GM23338 (cell line): ENCODE measurements around the gene CDH15. TPM values are rescaled to one million over a fixed set of nuclear protein-coding genes. Genes with fewer than 3 reads are reported as not detected.

Experiments
- ATAC-seq: fragments of 200-7000 bp; cut with Tn5 transposase; 3 replicates; pipeline ENCODE4 v1.9.1; 2020
- DNase-seq: peaks from one replicate; pipeline ENCODE4 v3.0.0-alpha.2; 2015; ENCODE audit warnings: low spot score
- H2AFZ ChIP-seq: fragments of 200-600 bp; sonication (generic); 2 replicates; pipeline ENCODE4 v1.8.0; 2016; ENCODE audit warnings: antibody characterized with exemption, mild to moderate bottlenecking, moderate library complexity
- H3F3A ChIP-seq: fragments of 200-600 bp; sonication (generic); replicated peaks from 2 replicates; pipeline ENCODE4 v1.8.0; 2017; ENCODE audit warnings: antibody characterized with exemption, mixed run types, low read depth
- H3K27ac ChIP-seq: fragments of 200-600 bp; sonication (generic); 2 replicates; pipeline ENCODE4 v1.6.1; 2016; ENCODE audit warnings: low read depth
- H3K27me3 ChIP-seq: fragments of 200-600 bp; sonication (generic); 2 replicates; pipeline ENCODE4 v1.8.0; 2016; ENCODE audit warnings: mild to moderate bottlenecking, mixed run types, moderate library complexity; ENCODE audit not compliant: insufficient read depth
- H3K36me3 ChIP-seq: fragments of 200-600 bp; sonication (generic); 2 replicates; pipeline ENCODE4 v1.8.0; 2016; ENCODE audit warnings: mild to moderate bottlenecking; ENCODE audit not compliant: insufficient read depth
- H3K4me1 ChIP-seq: fragments of 200-600 bp; sonication (generic); 2 replicates; pipeline ENCODE4 v1.8.0; 2016; ENCODE audit warnings: mild to moderate bottlenecking, moderate library complexity; ENCODE audit not compliant: insufficient read depth
- H3K4me2 ChIP-seq: fragments of 200-600 bp; sonication (generic); 2 replicates; pipeline ENCODE4 v1.7.1; 2017; ENCODE audit warnings: mixed run types
- H3K4me3 ChIP-seq: fragments of 200-600 bp; sonication (generic); 2 replicates; pipeline ENCODE4 v1.6.1; 2016; ENCODE audit warnings: mixed run types
- H3K79me2 ChIP-seq: fragments of 200-600 bp; sonication (generic); replicated peaks from 2 replicates; pipeline ENCODE4 v1.8.0; 2017; ENCODE audit warnings: mild to moderate bottlenecking; ENCODE audit not compliant: insufficient read depth
- H3K9me2 ChIP-seq: fragments of 200-600 bp; sonication (generic); 2 replicates; pipeline ENCODE4 v1.8.0; 2017; ENCODE audit not compliant: insufficient read depth
- H4K20me1 ChIP-seq: fragments of 200-600 bp; sonication (generic); replicated peaks from 2 replicates; pipeline ENCODE4 v1.8.0; 2017; ENCODE audit warnings: mild to moderate bottlenecking; ENCODE audit not compliant: insufficient read depth
- H3K27ac Mint-ChIP-seq: 2 replicates; pipeline ENCODE4 v1.8.0; 2020; ENCODE audit warnings: inconsistent platforms, mild to moderate bottlenecking, moderate library complexity, mixed read lengths
- H3K27me3 Mint-ChIP-seq: 3 replicates; pipeline ENCODE4 v1.8.0; 2022; ENCODE audit warnings: low read depth, mild to moderate bottlenecking, moderate library complexity, mixed read lengths, inconsistent platforms; ENCODE audit not compliant: insufficient read depth, poor library complexity
- H3K36me3 Mint-ChIP-seq: 3 replicates; pipeline ENCODE4 v1.8.0; 2021; ENCODE audit warnings: low read depth, mild to moderate bottlenecking, inconsistent platforms, moderate library complexity, mixed read lengths
- H3K4me1 Mint-ChIP-seq: 3 replicates; pipeline ENCODE4 v1.8.0; 2020; ENCODE audit warnings: mild to moderate bottlenecking, inconsistent platforms, mixed read lengths
- H3K4me3 Mint-ChIP-seq: 3 replicates; pipeline ENCODE4 v1.8.0; 2021; ENCODE audit warnings: moderate library complexity, mild to moderate bottlenecking, inconsistent platforms, mixed read lengths
- H3K9me3 Mint-ChIP-seq: 3 replicates; pipeline ENCODE4 v1.8.0; 2020; ENCODE audit warnings: moderate library complexity, mild to moderate bottlenecking, inconsistent platforms, mixed read lengths
- CREB1 ChIP-seq: fragments of 250-450 bp; sonication (Bioruptor Pico); IDR thresholded peaks from 2 replicates; pipeline ENCODE4 v1.5.0; 2020; ENCODE audit warnings: low read depth, mild to moderate bottlenecking, moderate library complexity
- ETS1 ChIP-seq: IDR thresholded peaks from 2 replicates; pipeline ENCODE4 v1.6.1; 2016; ENCODE audit warnings: antibody characterized with exemption
- EZH2 ChIP-seq: fragments of 200-600 bp; sonication (generic); IDR thresholded peaks from one replicate; pipeline ENCODE4 v1.8.0; 2017; ENCODE audit warnings: antibody characterized with exemption, mild to moderate bottlenecking, low read depth; ENCODE audit not compliant: unreplicated experiment
- EZH2phosphoT487 ChIP-seq: fragments of 200-600 bp; sonication (generic); IDR thresholded peaks from one replicate; pipeline ENCODE4 v1.8.1; 2018; ENCODE audit warnings: antibody characterized with exemption; ENCODE audit not compliant: unreplicated experiment
- JUNB ChIP-seq: IDR thresholded peaks from one replicate; pipeline ENCODE4 v1.6.1; 2016; ENCODE audit warnings: antibody characterized with exemption; ENCODE audit not compliant: unreplicated experiment
- POLR2AphosphoS5 ChIP-seq: IDR thresholded peaks from 2 replicates; pipeline ENCODE4 v1.6.1; 2016; ENCODE audit warnings: antibody characterized with exemption, low read depth
- STAT1 ChIP-seq: IDR thresholded peaks from one replicate; pipeline ENCODE4 v1.6.1; 2016; ENCODE audit warnings: antibody characterized with exemption; ENCODE audit not compliant: unreplicated experiment
- ZNF114 ChIP-seq: fragments of 250-450 bp; sonication (Bioruptor Pico); IDR thresholded peaks from 2 replicates; pipeline ENCODE4 v1.5.0; 2020; ENCODE audit warnings: mild to moderate bottlenecking, moderate library complexity
- ZNF331 ChIP-seq: fragments of 250-450 bp; sonication (Bioruptor Pico); IDR thresholded peaks from 2 replicates; pipeline ENCODE4 v1.5.0; 2020; ENCODE audit warnings: low read depth, mild to moderate bottlenecking, moderate library complexity
- polyA plus RNA-seq: library from polyadenylated mRNA; unstranded; fragments of >200 nt; fragmentation: Nextera tagmentation; extraction: Ambion mirVana; gene quantifications from 2 replicates; pipeline ENCODE4 v1.2.1, GENCODE V29; 2016
- total RNA-seq: library from RNA; depleted of rRNA; stranded (reverse); fragments of >200 nt; shearing (Covaris generic); gene quantifications from 2 replicates; pipeline ENCODE4 v1.2.3, GENCODE V29; 2014
- TF ChIP-seq, protein P1 (sequence below): IDR thresholded peaks from one replicate; pipeline ENCODE4 v1.6.1; 2018; ENCODE audit warnings: antibody characterized with exemption; ENCODE audit not compliant: unreplicated experiment

Gene CDH15
- total and polyA plus RNA-seq, 2 experiments from 2014 or later: 0.61 to 1.0 TPM

DNA sequence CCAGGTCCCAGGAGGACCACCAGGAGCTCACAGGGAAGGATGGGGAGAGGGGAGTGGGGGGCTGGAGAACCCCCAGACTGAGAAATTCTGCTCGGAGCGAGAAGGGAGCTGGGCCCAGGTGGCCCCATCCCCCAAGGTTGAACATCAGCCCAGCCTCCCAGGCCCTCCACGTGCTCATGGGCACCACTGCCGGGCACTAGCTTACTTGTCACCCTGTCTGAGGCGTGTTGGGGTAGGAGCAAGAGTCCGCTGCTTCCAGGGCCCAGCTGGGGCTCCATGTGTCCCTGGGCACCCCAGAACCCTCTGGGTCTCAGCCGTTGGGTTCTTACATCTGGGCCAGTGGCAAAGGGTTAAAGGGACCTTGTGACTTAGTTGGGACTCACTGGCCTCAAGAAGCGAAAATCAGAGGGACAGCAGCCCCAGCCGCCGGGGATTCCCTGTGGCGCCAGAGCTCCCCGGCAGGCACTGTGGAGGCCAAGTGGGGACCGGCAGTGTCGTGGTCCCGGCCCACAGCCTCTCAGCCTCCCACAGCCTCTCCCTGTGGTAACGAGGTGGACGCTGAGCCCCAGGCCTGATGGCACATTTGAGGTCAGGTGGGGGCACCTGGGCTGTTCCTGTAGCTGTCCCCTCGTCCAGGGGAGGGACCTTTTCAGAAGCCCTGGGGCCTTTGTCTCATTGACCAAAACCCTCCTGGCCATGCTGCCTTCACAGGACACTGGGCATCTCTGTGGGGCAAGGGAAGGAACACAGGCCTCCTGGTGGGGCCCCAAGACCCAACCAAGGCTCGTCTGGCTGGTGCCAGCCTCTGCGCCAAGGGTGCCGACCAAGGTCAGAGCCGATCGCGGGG is 33.7 kb upstream of the CDH15 start (continued):
- TF ChIP-seq, protein P1, sequence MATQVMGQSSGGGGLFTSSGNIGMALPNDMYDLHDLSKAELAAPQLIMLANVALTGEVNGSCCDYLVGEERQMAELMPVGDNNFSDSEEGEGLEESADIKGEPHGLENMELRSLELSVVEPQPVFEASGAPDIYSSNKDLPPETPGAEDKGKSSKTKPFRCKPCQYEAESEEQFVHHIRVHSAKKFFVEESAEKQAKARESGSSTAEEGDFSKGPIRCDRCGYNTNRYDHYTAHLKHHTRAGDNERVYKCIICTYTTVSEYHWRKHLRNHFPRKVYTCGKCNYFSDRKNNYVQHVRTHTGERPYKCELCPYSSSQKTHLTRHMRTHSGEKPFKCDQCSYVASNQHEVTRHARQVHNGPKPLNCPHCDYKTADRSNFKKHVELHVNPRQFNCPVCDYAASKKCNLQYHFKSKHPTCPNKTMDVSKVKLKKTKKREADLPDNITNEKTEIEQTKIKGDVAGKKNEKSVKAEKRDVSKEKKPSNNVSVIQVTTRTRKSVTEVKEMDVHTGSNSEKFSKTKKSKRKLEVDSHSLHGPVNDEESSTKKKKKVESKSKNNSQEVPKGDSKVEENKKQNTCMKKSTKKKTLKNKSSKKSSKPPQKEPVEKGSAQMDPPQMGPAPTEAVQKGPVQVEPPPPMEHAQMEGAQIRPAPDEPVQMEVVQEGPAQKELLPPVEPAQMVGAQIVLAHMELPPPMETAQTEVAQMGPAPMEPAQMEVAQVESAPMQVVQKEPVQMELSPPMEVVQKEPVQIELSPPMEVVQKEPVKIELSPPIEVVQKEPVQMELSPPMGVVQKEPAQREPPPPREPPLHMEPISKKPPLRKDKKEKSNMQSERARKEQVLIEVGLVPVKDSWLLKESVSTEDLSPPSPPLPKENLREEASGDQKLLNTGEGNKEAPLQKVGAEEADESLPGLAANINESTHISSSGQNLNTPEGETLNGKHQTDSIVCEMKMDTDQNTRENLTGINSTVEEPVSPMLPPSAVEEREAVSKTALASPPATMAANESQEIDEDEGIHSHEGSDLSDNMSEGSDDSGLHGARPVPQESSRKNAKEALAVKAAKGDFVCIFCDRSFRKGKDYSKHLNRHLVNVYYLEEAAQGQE: no peak
- TF ChIP-seq ETS1: no peak
- no peak for TF ChIP-seq CREB1
- no peak for TF ChIP-seq POLR2AphosphoS5
- TF ChIP-seq ZNF114 (CRISPR knock-in tag): no peak
- no peak for TF ChIP-seq ZNF331 (CRISPR knock-in tag)
- TF ChIP-seq STAT1: no peak
- TF ChIP-seq EZH2: no peak
- TF ChIP-seq JUNB: no peak
- no peak for TF ChIP-seq EZH2phosphoT487

- H3K4me1 Mint-ChIP-seq: peaks cover 8% of the 10 kb centered on the region; the same call in 2 of the 3 replicates
- H3K36me3 Mint-ChIP-seq: peaks cover 17% of the 10 kb centered on the region
- H3K9me3 Mint-ChIP-seq: no peaks in the 10 kb centered on the region
- H3K27me3 Mint-ChIP-seq: peaks cover 5% of the 10 kb centered on the region
- no peak overlapping the region for H3K27ac Mint-ChIP-seq
- H3K27me3 ChIP-seq: no peaks in the 10 kb centered on the region
- H3K4me1 ChIP-seq: no peaks in the 10 kb centered on the region
- no peaks in the 10 kb centered on the region for H3F3A ChIP-seq
- DNase-seq (no peak), ATAC-seq (no peak)
- H3K79me2 ChIP-seq: no peaks in the 10 kb centered on the region
- H3K36me3 ChIP-seq: no peaks in the 10 kb centered on the region
- H4K20me1 ChIP-seq: no peaks in the 10 kb centered on the region
- H3K4me3 Mint-ChIP-seq: no peak overlapping the region
- H3K27ac ChIP-seq: no peak overlapping the region
- no peak overlapping the region for H2AFZ ChIP-seq
- H3K4me2 ChIP-seq: no peak overlapping the region
- H3K9me2 ChIP-seq: no peaks in the 10 kb centered on the region
- H3K4me3 ChIP-seq: no peak overlapping the region
- no peak for TF ChIP-seq ZNF114 (CRISPR knock-in tag)
- TF ChIP-seq EZH2: no peak
- no peak for TF ChIP-seq POLR2AphosphoS5
- TF ChIP-seq, protein P1: no peak
- TF ChIP-seq JUNB: no peak
- no peak for TF ChIP-seq EZH2phosphoT487
- no peak for TF ChIP-seq CREB1
- TF ChIP-seq STAT1: no peak
- TF ChIP-seq ETS1: no peak
These were observed 33.1 kb upstream of the CDH15 start for GRCh38 chr16:89138513-89138795.
